Endothelial cell (in vitro differentiated cells): ENCODE data around the gene MINDY3. TPM values are rescaled to one million over a fixed set of nuclear protein-coding genes. Genes with fewer than 3 reads are reported as not detected.
"Not testable (repeated sequence)": the region's sequence is repeated elsewhere in the genome, so short reads cannot be mapped to it uniquely, and the experiment has no call there.

ENCODE experiments used
- DNase-seq: peaks from one replicate; pipeline ENCODE4 v3.0.0; 2021; ENCODE audit warnings: low spot score
- H3K27ac Mint-ChIP-seq: one replicate; pipeline ENCODE4 v1.8.0; 2021; ENCODE audit warnings: mixed read lengths, inconsistent platforms; ENCODE audit not compliant: unreplicated experiment
- H3K27me3 Mint-ChIP-seq: one replicate; pipeline ENCODE4 v1.8.0; 2021; ENCODE audit warnings: mild to moderate bottlenecking, moderate library complexity, mixed read lengths, inconsistent platforms; ENCODE audit not compliant: unreplicated experiment
- H3K36me3 Mint-ChIP-seq: one replicate; pipeline ENCODE4 v1.8.0; 2021; ENCODE audit warnings: mild to moderate bottlenecking, low read depth, mixed read lengths, inconsistent platforms; ENCODE audit not compliant: unreplicated experiment
- H3K4me1 Mint-ChIP-seq: one replicate; pipeline ENCODE4 v1.8.0; 2021; ENCODE audit warnings: mild to moderate bottlenecking, mixed read lengths, inconsistent platforms; ENCODE audit not compliant: unreplicated experiment
- H3K4me3 Mint-ChIP-seq: one replicate; pipeline ENCODE4 v1.8.0; 2021; ENCODE audit warnings: mild to moderate bottlenecking, mixed read lengths, inconsistent platforms; ENCODE audit not compliant: unreplicated experiment
- H3K9me3 Mint-ChIP-seq: one replicate; pipeline ENCODE4 v1.8.0; 2021; ENCODE audit warnings: mixed read lengths, inconsistent platforms; ENCODE audit not compliant: unreplicated experiment
- CTCF ChIP-seq: fragments of 200-600 bp; sonication (generic); IDR thresholded peaks from one replicate; pipeline ENCODE4 v1.5.0; 2021; ENCODE audit warnings: antibody characterized with exemption; ENCODE audit not compliant: unreplicated experiment
- total RNA-seq: library from RNA; stranded (reverse); fragmentation: NEBNext Ultra II Directional; extraction: Animal tissue kit (Norgen Biotek cat#: 25700); gene quantifications from one replicate; pipeline ENCODE4 v1.2.1, GENCODE V29; 2021; ENCODE audit not compliant: unreplicated experiment

The MINDY3 gene
- total RNA-seq, 1 donor from 2014 or later = 26.1 TPM

- Mint-ChIP-seq H3K9me3 (no peaks in the 10 kb centered on the region), H3K36me3 (peaks cover under 1% of the 10 kb centered on the region), H3K27me3 (peaks cover 3% of the 10 kb centered on the region), H3K4me1 (peaks cover 19% of the 10 kb centered on the region), H3K27ac (no peak overlapping the region), H3K4me3 (no peak overlapping the region)
- no peak for DNase-seq
- TF ChIP-seq CTCF = no peak
These were observed 3.2 kb downstream of the MINDY3 start for GRCh38 chr10:15857107-15857575.

- no peak overlapping the region for H3K4me3 Mint-ChIP-seq
- no peak overlapping the region for H3K27ac Mint-ChIP-seq
- peaks cover 4% of the 10 kb centered on the region for H3K27me3 Mint-ChIP-seq
- H3K36me3 Mint-ChIP-seq = peaks cover 7% of the 10 kb centered on the region
- H3K9me3 Mint-ChIP-seq = no peaks in the 10 kb centered on the region
- no peak for TF ChIP-seq CTCF
- DNase-seq = no peak
- peaks cover 19% of the 10 kb centered on the region for H3K4me1 Mint-ChIP-seq
These were observed 3.8 kb downstream of the MINDY3 start for GRCh38 chr10:15856328-15857015.

DNA sequence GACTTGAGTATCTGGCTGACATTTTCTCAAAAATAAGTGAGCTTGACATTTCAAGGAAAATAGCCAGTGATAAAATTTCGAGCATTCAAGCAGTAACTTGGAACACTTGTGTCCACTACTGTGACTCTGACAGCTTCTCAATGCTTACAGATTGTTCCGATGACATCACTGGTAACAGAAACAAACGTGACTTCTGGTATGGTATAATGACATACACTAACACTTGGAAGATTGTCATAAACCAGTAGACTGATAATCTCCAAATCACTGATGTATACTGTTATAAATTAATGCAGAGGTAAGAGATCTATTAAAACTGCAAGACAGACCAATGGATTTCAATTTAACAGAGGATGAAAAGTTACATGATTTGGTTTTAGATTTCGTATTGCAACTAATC lies 6.5 kb downstream of the MINDY3 start:
- Mint-ChIP-seq H3K36me3 (peaks cover 23% of the 10 kb centered on the region), H3K4me1 (peaks cover 15% of the 10 kb centered on the region)

GRCh38 chr10:15852111-15852557 lies 8.2 kb downstream of the MINDY3 start:
- no peak overlapping the region for H3K27ac Mint-ChIP-seq
- no peak for DNase-seq
- H3K9me3 Mint-ChIP-seq = no peaks in the 10 kb centered on the region
- peaks cover 1% of the 10 kb centered on the region for H3K27me3 Mint-ChIP-seq
- H3K36me3 Mint-ChIP-seq = peaks cover 23% of the 10 kb centered on the region
- peaks cover 8% of the 10 kb centered on the region for H3K4me1 Mint-ChIP-seq
- no peak overlapping the region for H3K4me3 Mint-ChIP-seq
- TF ChIP-seq CTCF = no peak

More for the DNA sequence above, 6.5 kb downstream of the MINDY3 start:
- no peak overlapping the region for H3K4me3 Mint-ChIP-seq
- TF ChIP-seq CTCF = no peak
- H3K27me3 Mint-ChIP-seq = peaks cover 1% of the 10 kb centered on the region
- H3K27ac Mint-ChIP-seq = no peak overlapping the region
- no peaks in the 10 kb centered on the region for H3K9me3 Mint-ChIP-seq
- DNase-seq = no peak

- not testable (repeated sequence) for H3K27ac Mint-ChIP-seq, H3K4me1 Mint-ChIP-seq, H3K4me3 Mint-ChIP-seq, DNase-seq, H3K27me3 Mint-ChIP-seq, H3K9me3 Mint-ChIP-seq
- peaks cover 23% of the 10 kb centered on the region for H3K36me3 Mint-ChIP-seq
These were observed 9.8 kb downstream of the MINDY3 start for GRCh38 chr10:15850337-15850978.
